ENCODE data around the gene TTC36.

DNA sequence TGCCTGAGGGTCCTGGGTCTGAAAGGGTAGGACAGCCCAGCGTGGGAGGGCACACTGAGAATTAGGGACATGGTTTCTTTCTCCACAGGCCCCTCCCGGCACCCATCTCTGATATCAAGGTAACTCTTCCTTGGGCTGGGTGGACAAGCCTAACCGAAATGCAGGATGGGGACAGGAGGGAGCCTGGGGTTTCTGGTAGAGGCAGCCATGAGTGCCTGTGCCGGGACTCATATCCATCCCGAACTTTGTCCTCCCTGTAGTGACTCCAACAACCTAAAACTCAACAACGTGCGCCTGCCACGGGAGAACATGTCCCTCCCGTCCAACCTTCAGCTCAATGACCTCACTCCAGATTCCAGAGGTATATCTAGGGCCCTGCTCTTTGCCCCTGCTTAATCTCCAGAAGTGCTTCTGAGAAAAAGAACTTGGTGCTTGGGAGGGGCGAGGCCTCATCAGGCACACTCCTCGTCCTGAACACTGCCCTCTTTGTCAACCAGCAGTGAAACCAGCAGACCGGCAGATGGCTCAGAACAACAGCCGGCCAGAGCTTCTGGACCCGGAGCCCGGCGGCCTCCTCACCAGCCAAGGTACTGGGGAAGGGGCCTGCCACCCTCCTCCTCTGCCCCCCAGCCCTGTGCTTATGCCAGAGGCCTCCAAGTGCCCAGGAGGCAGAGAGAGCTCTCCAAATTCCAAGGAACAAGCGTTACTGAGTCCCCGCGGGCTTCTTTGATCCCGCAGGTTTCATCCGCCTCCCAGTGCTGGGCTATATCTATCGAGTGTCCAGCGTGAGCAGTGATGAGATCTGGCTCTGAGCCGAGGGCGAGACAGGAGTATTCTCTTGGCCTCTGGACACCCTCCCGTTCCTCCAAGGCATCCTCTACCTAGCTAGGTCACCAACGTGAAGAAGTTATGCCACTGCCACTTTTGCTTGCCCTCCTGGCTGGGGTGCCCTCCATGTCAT is 6.8 kb downstream of the TTC36 start:
- TF ChIP-seq, protein P1, sequence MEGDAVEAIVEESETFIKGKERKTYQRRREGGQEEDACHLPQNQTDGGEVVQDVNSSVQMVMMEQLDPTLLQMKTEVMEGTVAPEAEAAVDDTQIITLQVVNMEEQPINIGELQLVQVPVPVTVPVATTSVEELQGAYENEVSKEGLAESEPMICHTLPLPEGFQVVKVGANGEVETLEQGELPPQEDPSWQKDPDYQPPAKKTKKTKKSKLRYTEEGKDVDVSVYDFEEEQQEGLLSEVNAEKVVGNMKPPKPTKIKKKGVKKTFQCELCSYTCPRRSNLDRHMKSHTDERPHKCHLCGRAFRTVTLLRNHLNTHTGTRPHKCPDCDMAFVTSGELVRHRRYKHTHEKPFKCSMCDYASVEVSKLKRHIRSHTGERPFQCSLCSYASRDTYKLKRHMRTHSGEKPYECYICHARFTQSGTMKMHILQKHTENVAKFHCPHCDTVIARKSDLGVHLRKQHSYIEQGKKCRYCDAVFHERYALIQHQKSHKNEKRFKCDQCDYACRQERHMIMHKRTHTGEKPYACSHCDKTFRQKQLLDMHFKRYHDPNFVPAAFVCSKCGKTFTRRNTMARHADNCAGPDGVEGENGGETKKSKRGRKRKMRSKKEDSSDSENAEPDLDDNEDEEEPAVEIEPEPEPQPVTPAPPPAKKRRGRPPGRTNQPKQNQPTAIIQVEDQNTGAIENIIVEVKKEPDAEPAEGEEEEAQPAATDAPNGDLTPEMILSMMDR (IDR thresholded peaks at IDR 0.05; ENCODE audit: low read depth, low read length, poor library complexity, severe bottlenecking) = no peak
- no peak for TF ChIP-seq EZH2phosphoT487 (IDR thresholded peaks at IDR 0.05; ENCODE audit: borderline replicate concordance, low read length)

All from DOHH2 (cell line).